ENCODE measurements around the gene DNAH8.

DNA sequence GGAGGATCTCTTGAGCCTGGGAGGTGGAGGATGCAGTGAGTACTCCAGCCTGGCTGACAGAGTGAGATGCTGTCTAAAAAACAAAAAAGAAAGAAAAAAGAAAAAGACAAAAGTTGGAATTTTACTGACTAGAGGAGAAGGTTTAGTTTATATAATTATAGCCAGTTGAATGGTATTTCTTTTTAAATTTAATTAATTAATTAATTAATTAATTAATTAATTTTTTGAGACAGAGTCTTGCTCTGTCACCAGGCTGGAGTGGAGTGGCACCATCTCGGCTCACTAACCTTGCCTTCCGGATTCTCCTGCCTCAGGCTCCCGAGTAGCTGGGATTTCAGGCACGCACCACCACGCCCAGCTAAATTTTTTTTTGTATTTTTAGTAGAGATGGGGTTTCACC is 8.7 kb downstream of the DNAH8 start:
- no peak for TF ChIP-seq CTCF (conservative IDR thresholded peaks at IDR 0.05)
- no peak for TF ChIP-seq EZH2 (IDR thresholded peaks at IDR 0.05; ENCODE audit: low read depth)

All from PC-9 (cell line).